T47D (cell line): ENCODE results near the gene IL1R1.
"Not testable (repeated sequence)": the region's sequence is repeated elsewhere in the genome, so short reads cannot be mapped to it uniquely, and the experiment has no call there.

Experiments
- DNase-seq, 2 experiments: peaks; one replicate each; pipeline versions ENCODE4 v3.0.0 to v3.0.0-alpha.2; 2011 to 2012; ENCODE audit warnings: low read depth in 1 of 2, low spot score in 1 of 2
- JUND ChIP-seq: IDR thresholded peaks from 2 replicates; pipeline ENCODE4 v1.6.1; 2012; ENCODE audit warnings: low read depth
- in situ Hi-C: cut with HindIII; loops from 2 replicates; pipeline ENCODE4 v1.10.0; 2016; ENCODE audit warnings: low sequenced_read_pairs, low pct_unique_long_range_greater_than_20kb

IL1R1 gene

DNA sequence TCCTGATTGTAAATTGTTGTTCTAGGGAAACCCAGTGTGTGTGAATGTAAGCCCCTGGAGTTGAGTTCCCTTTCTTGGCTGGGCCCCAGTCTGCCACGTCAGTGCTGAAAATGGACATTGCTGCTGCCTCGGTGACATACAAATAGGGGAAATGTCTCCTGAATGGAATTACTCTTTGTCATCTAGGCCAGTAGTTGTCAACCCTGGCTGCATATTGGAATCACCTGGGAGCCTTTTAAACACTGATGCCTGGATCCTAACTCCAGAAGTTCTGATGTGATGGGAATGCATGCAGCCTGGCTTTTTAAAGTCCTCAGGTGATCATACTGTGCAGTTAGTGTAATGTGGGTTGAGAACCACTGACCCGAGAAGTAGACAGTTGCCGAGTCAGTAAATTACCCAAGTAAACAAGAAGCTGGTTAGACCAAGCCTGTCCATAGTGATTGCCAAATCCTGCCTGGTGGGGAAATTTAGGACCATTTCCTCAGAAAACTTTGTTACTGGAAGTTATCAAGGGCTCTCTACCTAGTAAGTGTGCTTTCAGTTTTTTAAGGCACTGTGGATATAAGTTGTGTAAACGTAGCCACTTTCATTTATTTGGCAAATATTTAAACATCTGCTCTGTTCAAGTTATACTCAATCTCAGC is 27.6 kb upstream of the IL1R1 start:
- TF ChIP-seq JUND = no peak
- in situ Hi-C loops = no loop called here
- DNase-seq = peak in 1 of 2 experiments; percentile 48

DNA sequence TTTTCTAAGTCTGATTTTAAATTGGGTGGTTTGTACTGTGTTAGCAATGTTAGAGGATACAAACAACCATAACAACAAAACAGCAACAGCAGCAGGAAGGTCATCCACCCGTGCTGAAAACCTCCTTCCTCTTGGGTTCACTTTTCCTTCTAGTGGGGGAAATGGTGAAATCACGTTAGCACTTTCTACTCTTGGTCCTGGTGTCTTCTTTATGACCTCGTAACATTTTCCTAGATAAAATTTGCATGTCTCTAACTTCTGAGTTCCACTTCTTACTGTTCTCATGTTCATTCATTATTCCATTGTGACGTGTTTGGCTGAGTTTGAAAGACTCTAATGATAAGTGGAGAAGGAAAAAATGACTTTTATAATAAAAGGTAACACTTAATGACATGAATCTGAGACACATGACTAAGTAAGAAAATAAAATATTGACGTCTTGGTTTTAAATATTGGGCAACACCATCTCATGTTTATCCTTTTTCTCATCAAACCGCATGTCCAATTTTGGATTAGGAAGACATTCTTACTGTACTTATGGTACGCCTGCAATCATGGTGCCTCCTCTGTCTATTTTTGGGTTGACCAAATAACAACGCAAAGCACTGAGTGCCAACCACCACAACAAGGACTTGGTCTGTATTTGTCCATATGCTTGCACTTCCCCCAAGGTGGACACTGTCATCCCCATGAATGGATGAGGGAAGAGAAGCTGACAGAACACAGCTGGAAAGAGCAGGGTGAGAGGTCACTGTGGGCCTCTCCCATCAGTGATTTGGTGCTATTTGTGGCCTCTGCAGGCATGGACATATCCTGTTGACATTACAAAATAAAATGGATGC is 25.7 kb upstream of the IL1R1 start:
- no peak for DNase-seq
- in situ Hi-C loops = no loop called here
- no peak for TF ChIP-seq JUND

DNA sequence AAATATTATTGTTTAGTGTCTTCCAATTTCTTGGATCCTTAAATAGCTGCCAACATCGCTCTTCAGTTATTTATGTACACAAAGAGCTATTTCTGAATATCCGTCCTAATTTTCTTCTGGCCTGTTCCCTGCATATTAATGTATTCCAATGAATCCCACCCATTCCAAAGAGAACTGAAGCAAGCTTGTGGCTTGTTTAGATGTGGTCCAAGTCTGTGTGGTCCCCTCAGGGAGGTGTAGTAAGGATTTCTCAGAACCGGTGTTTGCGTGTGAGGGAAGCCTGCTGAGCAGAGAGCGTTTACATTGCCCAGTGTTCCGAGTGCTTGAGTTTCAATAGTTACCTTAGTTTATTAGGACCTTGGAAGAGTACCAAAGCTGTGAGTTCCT is 25.1 kb upstream of the IL1R1 start:
- in situ Hi-C loops = no loop called here
- DNase-seq = no peak
- TF ChIP-seq JUND = no peak

DNA sequence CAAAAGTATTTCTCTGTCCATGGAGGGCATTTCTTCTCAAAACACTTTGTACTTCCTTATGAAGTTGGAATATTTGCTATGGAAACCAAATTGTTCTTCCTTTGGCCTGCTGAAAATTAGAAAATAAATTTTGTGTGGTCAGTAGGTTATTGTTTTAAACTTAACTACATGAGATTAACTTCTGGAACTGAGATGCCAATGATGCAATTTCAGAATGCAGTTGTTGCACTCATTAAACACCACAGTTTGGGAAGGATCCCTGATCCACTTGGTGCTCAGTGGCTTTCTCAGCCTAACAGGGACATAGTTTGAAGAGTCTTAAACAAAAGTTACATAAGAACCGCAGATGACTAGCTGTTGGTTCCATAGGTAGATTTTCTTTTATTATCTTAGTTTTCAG is 23.3 kb upstream of the IL1R1 start:
- no peak for TF ChIP-seq JUND
- DNase-seq = no peak
- in situ Hi-C loops = no loop called here

DNA sequence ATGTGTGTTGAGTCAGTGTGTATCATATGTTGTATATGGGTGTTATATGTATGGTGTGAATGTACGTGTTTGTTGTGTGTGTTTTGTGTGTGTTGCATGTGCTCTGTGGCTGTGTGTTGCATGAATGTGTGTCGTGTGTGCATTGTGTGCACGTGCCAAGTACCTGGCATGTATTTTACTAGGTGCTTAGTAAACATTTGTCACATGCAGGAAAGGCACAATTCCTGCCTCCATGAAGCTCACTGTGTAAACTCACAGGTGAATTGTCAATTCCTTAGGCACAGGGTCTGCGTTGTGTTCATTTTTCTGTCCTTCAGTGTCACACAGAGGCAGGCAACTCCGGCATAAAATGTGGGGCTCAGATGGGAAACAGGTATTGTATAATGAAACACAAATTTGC is 22.3 kb upstream of the IL1R1 start:
- no peak for TF ChIP-seq JUND
- in situ Hi-C loops = no loop called here
- DNase-seq = no peak

DNA sequence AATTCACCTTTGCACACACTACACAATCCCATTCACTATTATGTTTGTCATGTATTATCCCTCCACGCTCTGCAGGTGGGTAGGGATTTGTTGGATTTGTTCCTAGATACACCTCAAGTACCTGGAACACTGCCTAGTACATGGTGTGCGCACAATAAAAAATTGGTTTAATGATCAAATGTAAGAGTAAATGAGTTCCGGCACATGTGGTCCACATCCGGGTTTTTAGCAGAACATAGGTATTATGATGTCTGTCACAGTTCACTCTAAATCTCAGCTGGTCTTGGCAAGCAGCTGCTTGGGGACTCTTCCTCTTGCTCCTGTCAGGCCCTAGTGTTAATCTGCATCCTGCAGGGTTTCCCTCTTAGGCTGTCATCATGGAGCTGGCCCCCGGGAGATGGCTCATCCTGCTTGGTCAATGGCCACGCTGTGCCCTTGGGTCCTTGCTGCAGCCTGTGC is 21.8 kb upstream of the IL1R1 start:
- in situ Hi-C loops = no loop called here
- TF ChIP-seq JUND = no peak
- no peak for DNase-seq

DNA sequence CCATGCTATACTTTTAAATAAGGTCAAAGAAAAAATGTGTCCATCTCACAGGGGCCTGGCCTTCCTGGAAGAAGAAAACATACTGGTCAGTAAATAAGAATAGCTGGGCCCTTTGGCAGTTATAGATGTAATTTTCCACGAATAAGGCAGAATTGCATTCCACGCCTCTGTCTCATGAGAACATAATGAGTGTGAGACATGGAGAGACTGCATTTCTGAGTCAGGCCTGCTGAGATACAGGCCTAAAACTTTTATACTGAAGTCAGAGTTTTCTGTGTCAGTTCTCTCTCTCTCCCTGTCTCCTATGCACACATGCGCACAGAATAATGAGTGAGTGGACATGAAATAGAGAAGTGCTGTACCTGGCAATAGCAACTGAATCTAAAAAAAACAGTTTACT is 20.4 kb upstream of the IL1R1 start:
- DNase-seq = no peak
- in situ Hi-C loops = no loop called here
- TF ChIP-seq JUND = no peak

DNA sequence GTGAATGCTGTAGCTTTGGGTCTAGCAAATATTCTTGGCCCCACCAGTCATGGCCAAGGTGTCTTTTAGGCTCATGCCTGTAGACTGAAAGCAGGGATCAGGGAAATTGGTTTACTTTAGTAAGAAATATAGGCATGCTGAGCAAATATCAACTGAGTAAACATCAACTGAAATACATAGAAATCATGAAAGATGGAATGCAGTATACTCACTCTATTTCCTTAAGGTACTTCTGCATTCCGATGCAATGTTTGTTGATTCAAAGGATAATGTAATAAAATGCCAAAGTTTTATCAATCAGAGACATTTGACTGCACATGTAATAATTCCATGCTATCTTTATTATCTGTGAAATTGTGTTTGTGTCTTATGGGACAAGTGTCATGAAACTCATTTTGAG is 19.6 kb upstream of the IL1R1 start:
- peak; percentile 81 for TF ChIP-seq JUND
- in situ Hi-C loops = no loop called here
- DNase-seq = peak in 1 of 2 experiments; percentile 66

DNA sequence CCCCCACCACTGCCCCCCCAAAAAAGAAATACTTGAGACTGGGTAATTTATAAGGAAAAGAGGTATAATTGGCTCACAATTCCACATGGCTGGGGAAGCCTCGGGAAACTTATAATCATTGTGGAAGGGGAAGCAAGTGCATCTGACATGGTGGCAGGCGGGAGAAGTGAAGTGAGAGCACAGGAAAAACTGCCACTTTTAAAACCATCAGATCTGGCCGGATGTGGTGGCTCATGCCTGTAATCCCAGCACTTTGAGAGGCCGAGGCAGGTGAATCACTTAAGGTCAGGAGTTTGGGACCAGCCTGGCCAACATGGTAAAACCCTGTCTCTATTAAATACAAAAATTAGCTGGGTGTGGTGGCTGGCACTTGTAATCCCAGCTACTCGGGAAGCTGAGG is 18.1 kb upstream of the IL1R1 start:
- in situ Hi-C loops, DNase-seq: not testable (repeated sequence)

DNA sequence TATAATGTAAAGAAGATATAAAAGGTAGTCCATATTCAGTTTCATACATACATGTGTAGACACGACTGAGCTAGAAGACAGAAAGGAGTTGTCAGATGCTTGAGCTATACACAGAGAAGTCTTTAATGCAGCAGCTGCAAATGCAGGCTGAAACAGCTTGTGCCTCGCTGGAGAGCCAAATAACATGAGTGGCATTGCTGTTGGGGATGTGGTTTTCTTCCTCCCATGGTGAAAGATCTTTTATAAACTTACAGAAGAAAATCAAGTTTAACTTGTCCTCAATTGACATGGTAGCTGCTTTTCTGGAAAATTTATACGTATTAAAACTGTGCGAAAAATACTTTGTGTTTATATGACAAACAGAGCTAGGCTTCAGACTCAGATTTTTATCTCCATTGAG is 16.4 kb upstream of the IL1R1 start:
- no peak for TF ChIP-seq JUND
- in situ Hi-C loops = no loop called here
- DNase-seq = peak in 1 of 2 experiments; percentile 68

DNA sequence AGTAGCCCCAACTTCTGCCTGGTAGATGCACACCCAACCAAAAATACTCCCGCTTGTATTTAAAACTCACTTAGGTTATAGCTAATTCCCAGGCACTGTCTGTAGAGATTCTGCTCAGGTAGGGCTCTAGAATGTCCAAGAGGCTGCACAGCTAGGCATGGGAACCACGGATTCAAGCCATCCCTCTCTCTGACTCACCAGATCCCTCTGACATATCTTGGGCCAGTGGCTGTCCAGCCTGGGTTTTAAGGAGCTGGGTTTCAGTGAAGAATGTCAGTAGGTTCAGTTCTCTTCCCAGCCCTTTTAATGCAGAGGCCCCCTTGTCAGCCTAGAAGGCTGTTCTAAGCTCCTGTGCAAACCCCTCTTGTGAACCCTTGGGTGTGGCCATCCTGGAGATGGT is 15.9 kb upstream of the IL1R1 start:
- in situ Hi-C loops = no loop called here
- TF ChIP-seq JUND = no peak
- DNase-seq = no peak

DNA sequence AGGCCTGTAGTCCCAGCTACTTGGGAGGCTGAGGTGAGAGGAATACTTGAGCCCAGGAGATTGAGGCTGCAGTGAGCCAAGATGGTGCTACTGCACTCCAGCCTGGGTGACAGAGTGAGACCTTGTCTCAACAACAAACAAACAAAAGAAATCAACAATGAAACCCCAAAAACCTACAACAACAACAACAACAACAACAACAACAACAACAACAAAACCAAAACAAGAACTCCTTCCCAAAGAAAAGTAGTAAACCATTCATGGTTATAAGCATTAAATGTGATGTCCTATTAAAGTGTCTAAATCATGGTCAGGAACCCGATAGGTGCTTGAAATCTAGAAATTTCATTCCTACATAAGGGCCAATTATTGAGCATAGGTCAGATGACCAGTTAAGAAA is 13.5 kb upstream of the IL1R1 start:
- in situ Hi-C loops = no loop called here
- no peak for TF ChIP-seq JUND
- DNase-seq = no peak

DNA sequence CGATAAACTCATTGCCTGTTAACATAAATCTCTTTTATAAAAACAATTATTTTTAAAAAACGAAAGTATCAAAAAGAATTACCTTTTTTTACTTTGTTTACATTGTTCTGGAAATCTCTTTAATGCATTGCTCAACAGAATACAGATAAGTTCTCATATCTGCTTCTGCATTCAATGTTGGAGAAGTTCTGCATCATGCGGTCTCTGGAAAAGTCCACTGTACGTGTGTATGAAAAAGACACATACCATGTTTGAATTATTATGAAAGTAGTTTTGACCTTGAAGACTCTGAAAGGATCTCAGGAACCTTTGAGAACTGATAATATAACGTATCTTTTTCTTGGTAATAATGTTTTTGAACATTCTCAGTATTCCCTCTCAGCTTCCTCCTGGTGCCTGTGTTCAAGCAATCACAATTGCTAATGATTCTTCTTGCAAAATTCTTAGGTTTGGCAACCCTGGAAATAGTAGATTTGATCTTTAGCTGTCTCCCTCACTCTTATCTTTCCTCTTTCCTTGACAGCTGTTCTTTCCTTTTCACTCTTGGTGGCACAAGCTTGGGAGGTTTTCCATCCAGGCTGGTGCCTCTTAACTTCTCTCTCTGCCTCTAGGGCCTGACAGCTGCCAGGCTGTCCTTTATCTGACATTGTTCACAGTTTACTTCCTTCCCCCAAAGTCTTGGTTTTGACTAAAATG is 12.4 kb upstream of the IL1R1 start:
- DNase-seq = no peak
- in situ Hi-C loops = no loop called here
- TF ChIP-seq JUND = no peak

DNA sequence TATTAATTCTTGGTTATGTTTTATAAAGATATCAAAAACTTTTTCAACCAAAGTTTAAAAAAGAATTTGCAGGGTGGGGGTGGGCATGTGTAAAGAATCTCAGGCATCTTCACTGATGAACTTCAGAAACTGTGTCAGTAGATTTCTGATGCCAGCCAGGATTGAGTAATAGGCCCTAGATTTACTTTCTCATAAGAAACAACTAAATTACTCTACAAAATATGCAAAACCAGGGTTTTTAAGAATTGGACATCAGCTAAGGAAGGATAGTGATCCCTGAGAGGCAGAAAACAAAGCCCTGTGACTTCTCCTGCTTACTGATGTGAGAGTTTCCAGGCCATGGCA is 11.9 kb upstream of the IL1R1 start:
- TF ChIP-seq JUND = no peak
- in situ Hi-C loops = no loop called here
- no peak for DNase-seq
